HG03575 (cell line): ENCODE measurements around the gene HTT.

Experiments used
- ATAC-seq: cut with Tn5 transposase; IDR thresholded peaks from one replicate; pipeline ENCODE4 v1.9.1; 2021; ENCODE audit not compliant: unreplicated experiment, insufficient number of reproducible peaks, low FRiP score; ENCODE audit errors: extremely low read depth

Gene HTT

GRCh38 chr4:3237712-3238560 is 163.5 kb downstream of the HTT start:
- no peak for ATAC-seq

- ATAC-seq: no peak
Observed at GRCh38 chr4:3238721-3239120, 164.2 kb downstream of the HTT start.

DNA sequence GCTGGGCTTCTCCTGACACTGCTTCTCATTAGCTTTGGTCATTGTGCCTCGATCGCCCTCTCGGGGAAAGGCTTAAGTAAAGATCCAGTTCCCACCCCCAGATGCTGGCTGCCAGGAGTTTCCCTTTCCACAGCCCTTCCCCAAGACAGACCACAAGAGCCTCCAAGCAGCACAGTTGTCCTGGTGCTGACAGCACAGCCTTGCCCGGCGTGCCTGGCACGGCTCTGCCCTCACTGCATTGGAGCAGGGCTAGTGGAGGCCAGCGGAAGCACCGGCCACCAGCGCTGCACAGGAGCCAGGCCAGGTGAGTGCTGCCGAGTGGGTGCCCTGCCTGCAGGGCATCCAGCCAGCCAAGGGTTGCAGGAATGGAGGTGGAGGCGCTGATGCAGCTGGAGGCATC is 164.8 kb downstream of the HTT start:
- ATAC-seq: no peak

DNA sequence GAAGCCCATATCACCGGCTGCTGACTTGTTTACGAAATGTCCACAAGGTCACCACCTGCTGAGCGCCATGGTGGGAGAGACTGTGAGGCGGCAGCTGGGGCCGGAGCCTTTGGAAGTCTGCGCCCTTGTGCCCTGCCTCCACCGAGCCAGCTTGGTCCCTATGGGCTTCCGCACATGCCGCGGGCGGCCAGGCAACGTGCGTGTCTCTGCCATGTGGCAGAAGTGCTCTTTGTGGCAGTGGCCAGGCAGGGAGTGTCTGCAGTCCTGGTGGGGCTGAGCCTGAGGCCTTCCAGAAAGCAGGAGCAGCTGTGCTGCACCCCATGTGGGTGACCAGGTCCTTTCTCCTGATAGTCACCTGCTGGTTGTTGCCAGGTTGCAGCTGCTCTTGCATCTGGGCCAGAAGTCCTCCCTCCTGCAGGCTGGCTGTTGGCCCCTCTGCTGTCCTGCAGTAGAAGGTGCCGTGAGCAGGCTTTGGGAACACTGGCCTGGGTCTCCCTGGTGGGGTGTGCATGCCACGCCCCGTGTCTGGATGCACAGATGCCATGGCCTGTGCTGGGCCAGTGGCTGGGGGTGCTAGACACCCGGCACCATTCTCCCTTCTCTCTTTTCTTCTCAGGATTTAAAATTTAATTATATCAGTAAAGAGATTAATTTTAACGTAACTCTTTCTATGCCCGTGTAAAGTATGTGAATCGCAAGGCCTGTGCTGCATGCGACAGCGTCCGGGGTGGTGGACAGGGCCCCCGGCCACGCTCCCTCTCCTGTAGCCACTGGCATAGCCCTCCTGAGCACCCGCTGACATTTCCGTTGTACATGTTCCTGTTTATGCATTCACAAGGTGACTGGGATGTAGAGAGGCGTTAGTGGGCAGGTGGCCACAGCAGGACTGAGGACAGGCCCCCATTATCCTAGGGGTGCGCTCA is 165.8 kb downstream of the HTT start:
- ATAC-seq: no peak

DNA sequence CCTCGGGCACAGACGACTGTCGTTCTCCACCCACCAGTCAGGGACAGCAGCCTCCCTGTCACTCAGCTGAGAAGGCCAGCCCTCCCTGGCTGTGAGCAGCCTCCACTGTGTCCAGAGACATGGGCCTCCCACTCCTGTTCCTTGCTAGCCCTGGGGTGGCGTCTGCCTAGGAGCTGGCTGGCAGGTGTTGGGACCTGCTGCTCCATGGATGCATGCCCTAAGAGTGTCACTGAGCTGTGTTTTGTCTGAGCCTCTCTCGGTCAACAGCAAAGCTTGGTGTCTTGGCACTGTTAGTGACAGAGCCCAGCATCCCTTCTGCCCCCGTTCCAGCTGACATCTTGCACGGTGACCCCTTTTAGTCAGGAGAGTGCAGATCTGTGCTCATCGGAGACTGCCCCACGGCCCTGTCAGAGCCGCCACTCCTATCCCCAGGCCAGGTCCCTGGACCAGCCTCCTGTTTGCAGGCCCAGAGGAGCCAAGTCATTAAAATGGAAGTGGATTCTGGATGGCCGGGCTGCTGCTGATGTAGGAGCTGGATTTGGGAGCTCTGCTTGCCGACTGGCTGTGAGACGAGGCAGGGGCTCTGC is 166.5 kb downstream of the HTT start:
- ATAC-seq: no peak

- no peak for ATAC-seq
Observed at GRCh38 chr4:3241898-3242524, 167.5 kb downstream of the HTT start.

DNA sequence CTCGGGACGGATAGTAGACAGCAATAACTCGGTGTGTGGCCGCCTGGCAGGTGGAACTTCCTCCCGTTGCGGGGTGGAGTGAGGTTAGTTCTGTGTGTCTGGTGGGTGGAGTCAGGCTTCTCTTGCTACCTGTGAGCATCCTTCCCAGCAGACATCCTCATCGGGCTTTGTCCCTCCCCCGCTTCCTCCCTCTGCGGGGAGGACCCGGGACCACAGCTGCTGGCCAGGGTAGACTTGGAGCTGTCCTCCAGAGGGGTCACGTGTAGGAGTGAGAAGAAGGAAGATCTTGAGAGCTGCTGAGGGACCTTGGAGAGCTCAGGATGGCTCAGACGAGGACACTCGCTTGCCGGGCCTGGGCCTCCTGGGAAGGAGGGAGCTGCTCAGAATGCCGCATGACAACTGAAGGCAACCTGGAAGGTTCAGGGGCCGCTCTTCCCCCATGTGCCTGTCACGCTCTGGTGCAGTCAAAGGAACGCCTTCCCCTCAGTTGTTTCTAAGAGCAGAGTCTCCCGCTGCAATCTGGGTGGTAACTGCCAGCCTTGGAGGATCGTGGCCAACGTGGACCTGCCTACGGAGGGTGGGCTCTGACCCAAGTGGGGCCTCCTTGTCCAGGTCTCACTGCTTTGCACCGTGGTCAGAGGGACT is 168.8 kb downstream of the HTT start:
- no peak for ATAC-seq

- no peak for ATAC-seq
Observed at GRCh38 chr4:3244002-3244401, 169.5 kb downstream of the HTT start.

GRCh38 chr4:3244747-3245146 is 170.3 kb downstream of the HTT start:
- ATAC-seq: no peak

GRCh38 chr4:3245676-3246075 is 171.2 kb downstream of the HTT start:
- ATAC-seq: no peak

DNA sequence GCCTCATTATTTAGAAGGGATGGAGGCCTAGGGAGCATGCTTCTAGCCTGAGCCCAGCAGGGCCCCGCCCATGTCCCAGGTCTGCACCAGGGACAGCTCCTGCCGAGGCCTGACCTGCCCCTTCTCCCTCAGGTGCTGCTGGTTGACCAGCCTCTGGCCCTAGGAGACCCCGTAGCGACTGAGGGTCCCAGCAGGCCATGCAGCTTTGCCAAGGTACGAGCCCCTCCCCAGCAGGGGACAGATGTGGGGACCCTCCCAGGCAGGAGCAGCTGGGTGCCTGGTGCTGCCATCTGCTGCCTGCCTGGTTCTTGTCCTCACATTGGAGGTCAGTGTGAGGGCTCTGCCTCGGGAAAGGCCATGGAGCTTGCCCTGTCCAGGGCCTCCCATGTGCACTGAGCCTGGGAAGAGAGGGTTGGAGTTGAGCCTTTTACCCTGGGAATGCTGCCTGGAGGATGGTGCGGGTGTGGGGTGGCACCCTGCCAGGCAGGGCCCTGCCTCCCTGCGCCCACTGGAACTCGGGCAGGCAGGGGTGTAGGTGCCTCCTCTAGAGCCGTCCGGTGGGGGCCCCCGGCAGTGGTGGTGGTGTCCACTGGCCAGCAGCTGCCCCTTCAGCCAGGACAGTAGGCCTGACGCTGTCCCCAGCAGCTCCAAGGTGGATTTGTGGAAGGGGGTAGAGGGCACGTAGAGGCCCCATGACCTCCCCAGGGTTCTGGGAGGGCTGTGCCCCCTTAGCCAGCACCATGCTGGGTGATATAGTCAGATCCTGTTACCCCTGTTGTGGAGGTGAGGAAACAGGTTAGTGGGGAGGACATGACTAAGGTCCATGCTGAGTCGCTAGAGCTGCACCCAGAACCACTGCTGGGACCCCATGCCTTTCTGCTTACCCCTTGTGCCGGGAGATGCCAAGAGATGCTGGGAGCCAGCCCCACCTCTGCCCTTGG is 172.2 kb downstream of the HTT start:
- no peak for ATAC-seq

DNA sequence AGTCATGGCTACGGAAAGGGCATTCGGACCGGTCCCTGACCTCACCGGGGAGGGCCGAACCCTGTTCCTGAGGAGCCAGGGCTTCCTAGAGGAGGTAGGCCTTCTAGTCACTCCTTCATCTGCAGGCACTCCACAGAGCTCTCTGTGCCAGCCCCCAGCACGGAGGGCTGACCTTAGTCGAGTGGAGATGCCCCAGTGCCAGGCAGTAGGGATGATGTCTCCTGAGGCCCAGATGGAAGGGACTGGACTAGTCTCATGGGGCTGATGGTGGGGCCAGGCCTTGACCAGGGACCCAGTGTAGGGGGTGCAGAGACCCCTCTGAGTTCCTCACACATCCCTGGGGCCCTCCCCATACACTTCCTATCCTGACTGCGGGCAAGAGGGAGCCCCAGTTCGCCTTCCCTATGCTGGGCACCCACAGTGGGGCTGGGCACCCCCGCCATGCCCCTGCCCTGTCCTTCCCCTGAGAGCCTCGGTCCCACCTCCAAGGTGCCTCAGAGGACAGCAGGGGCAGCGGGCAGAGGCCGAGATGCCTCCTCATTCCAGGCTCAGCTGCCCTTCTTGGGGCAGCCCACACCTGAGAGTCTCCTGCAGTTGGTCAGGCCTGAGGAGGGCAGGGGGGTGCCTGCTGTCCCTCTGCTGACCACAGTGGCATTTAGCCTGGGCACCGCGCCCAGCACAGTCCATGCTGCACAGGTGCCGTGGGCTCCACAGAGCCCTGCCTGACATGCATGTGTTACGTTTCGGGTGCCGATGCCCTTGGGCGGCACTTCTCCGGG is 173.1 kb downstream of the HTT start:
- ATAC-seq: no peak

DNA sequence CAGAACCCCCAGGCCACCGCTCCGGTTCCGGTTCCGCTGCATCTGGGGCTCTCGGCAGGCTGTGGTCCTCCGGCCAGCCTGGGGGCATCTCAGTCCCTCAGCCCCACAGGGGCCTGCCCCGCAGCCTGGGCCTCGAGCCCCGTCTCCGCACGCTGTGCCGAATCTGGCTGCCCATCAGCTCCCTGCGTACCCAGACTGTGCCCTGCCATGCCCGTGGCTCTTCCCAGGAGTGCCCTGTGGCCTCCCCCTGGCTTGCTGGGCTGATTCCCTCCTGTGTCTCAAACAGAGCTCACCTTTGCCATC is 173.6 kb downstream of the HTT start:
- no peak for ATAC-seq

- no peak for ATAC-seq
Observed at GRCh38 chr4:3248811-3249661, 174.6 kb downstream of the HTT start, which contains the start of gene MSANTD1. TSS of gene MSANTD1 (plus strand) at chr4:3249159. CDS start at chr4:3249223, 64 bp downstream.

GRCh38 chr4:3249711-3250437 is 175.4 kb downstream of the HTT start:
- no peak for ATAC-seq
